HepG2 (cell line): ENCODE measurements around the gene CDKN1A. TPM values are rescaled to one million over a fixed set of nuclear protein-coding genes. Genes with fewer than 3 reads are reported as not detected.
A peak's percentile ranks its signal among the peaks of the same experiment; 100 is the strongest.

Experiments used
- ATAC-seq: fragments of 200-7000 bp; cut with Tn5 transposase; 3 replicates; pipeline ENCODE4 v1.9.1; 2020; ENCODE audit warnings: mild to moderate bottlenecking, moderate library complexity
- BruUV-seq: library from RNA; stranded (reverse); fragments of 400-500 nt; replicated peaks from 2 replicates; lab custom pipeline; 2021; lab: Mats Ljungman, UMichigan
- CTCF ChIA-PET: fragments of 300-600 bp; formaldehyde crosslinking; extraction: SDS; loops from one replicate; lab custom pipeline; 2021; ENCODE audit warnings: low total read pairs, inconsistent platforms, low intra/inter-chr PET ratio; lab: Yijun Ruan, JAX
- POLR2A ChIA-PET: fragments of 350-600 bp; sonication (Branson Sonifier 250); formaldehyde crosslinking; loops from one replicate; lab custom pipeline; 2020; ENCODE audit warnings: antibody characterized with exemption, inconsistent platforms; lab: Yijun Ruan, JAX
- DNase-seq: peaks from one replicate; pipeline ENCODE4 v3.0.0-alpha.2; 2015; ENCODE audit warnings: low spot score
- FAIRE-seq: peaks from 3 replicates; lab custom pipeline; 2011; peaks lifted over from hg19 to GRCh38; lab: Jason Lieb, UNC
- H2AFZ ChIP-seq: one replicate; pipeline ENCODE4 v1.6.1; 2011; ENCODE audit warnings: low read length, inconsistent platforms
- H3K27ac ChIP-seq: fragments of 300-600 bp; 3 replicates; pipeline ENCODE4 v1.8.0; 2011; ENCODE audit warnings: mixed run types, mild to moderate bottlenecking, mixed read lengths, low read length, inconsistent platforms; ENCODE audit not compliant: insufficient read depth; ENCODE audit errors: extremely low read length
- H3K27me3 ChIP-seq, 2 experiments: fragments of 200-600 bp in 1 of 2; 2 replicates in 1 of 2; 3 replicates in 1 of 2; pipeline versions ENCODE4 v1.6.0 to v1.8.0; 2011; ENCODE audit warnings: low read length in 2 of 2, mild to moderate bottlenecking in 2 of 2, moderate library complexity in 2 of 2, inconsistent platforms in 1 of 2; ENCODE audit not compliant: insufficient read depth in 2 of 2, control insufficient read depth in 1 of 2
- H3K36me3 ChIP-seq, 2 experiments: fragments of 200-600 bp in 1 of 2; replicated peaks in 1 of 2; 2 replicates in 1 of 2; 3 replicates in 1 of 2; pipeline versions ENCODE4 v1.5.1 to v1.8.0; 2011; ENCODE audit warnings: low read length in 2 of 2, inconsistent platforms in 1 of 2; ENCODE audit not compliant: insufficient read depth in 2 of 2, control insufficient read depth in 1 of 2
- H3K4me1 ChIP-seq: 2 replicates; pipeline ENCODE4 v1.5.1; 2012; ENCODE audit warnings: low read length, inconsistent platforms; ENCODE audit not compliant: insufficient read depth
- H3K4me2 ChIP-seq: 2 replicates; pipeline ENCODE4 v1.6.0; 2011; ENCODE audit warnings: low read depth, low read length, inconsistent platforms
- H3K4me3 ChIP-seq, 3 experiments: fragments of 200-600 bp in 1 of 3; sonication (generic), shearing (Covaris generic) in 1 of 3; replicated peaks in 1 of 3; 2 replicates each; pipeline ENCODE4 v1.5.1; 2011 to 2016; ENCODE audit warnings: low read length in 3 of 3, inconsistent platforms in 2 of 3, low read depth in 2 of 3, mild to moderate bottlenecking in 2 of 3, control low read depth in 1 of 3, mixed read lengths in 1 of 3; ENCODE audit not compliant: insufficient read depth in 1 of 3
- H3K79me2 ChIP-seq: one replicate; pipeline ENCODE4 v1.6.1; 2011; ENCODE audit warnings: low read length, inconsistent platforms; ENCODE audit not compliant: insufficient read depth
- H3K9ac ChIP-seq: 2 replicates; pipeline ENCODE4 v1.6.0; 2011; ENCODE audit warnings: mild to moderate bottlenecking, low read depth, low read length, inconsistent platforms; ENCODE audit not compliant: insufficient read depth
- H3K9me3 ChIP-seq: 2 replicates; pipeline ENCODE4 v1.5.1; 2012; ENCODE audit warnings: mild to moderate bottlenecking, low read length
- H4K20me1 ChIP-seq: 2 replicates; pipeline ENCODE4 v1.6.0; 2011; ENCODE audit warnings: inconsistent platforms, mild to moderate bottlenecking, low read length, moderate library complexity; ENCODE audit not compliant: insufficient read depth
- ARNT ChIP-seq: fragments of 450-650 bp; IDR thresholded peaks from 2 replicates; pipeline ENCODE4 v1.6.1; 2017
- ATAD3A ChIP-seq: sonication (generic); formaldehyde crosslinking; IDR thresholded peaks from 2 replicates; pipeline ENCODE4 v1.4.0; 2020; ENCODE audit warnings: missing genetic modification reagents
- PAF1 ChIP-seq: IDR thresholded peaks from 2 replicates; pipeline ENCODE4 v1.6.1; 2016; ENCODE audit warnings: missing genetic modification reagents, missing compliant biosample characterization
- PLRG1 ChIP-seq: fragments of 450-650 bp; conservative IDR thresholded peaks from 2 replicates; pipeline ENCODE4 v1.6.1; 2016
- RAD51 ChIP-seq: fragments of 450-650 bp; IDR thresholded peaks from 2 replicates; pipeline ENCODE4 v1.6.1; 2016; ENCODE audit warnings: borderline replicate concordance
- TCF12 ChIP-seq, 2 experiments: fragments of 450-650 bp in 1 of 2; sonication (generic) in 1 of 2; formaldehyde crosslinking in 1 of 2; IDR thresholded peaks; 2 replicates each; pipeline versions ENCODE4 v1.6.1 to v1.8.0; 2017 to 2022; ENCODE audit warnings: antibody characterized with exemption in 1 of 2, mild to moderate bottlenecking in 1 of 2, missing genetic modification reagents in 1 of 2, moderate library complexity in 1 of 2
- ZFP36 ChIP-seq: fragments of 150-350 bp; IDR thresholded peaks from 2 replicates; pipeline ENCODE4 v1.6.1; 2018; ENCODE audit warnings: borderline replicate concordance, low read length, low read depth; ENCODE audit not compliant: partially characterized antibody
- ZNF33A ChIP-seq: sonication (generic); formaldehyde crosslinking; IDR thresholded peaks from 2 replicates; pipeline ENCODE4 v1.5.1; 2020; ENCODE audit warnings: missing genetic modification reagents, mild to moderate bottlenecking, moderate library complexity, borderline replicate concordance
- ZNF713 ChIP-seq: sonication (generic); formaldehyde crosslinking; IDR thresholded peaks from 2 replicates; pipeline ENCODE4 v1.4.0; 2020; ENCODE audit warnings: mild to moderate bottlenecking, missing genetic modification reagents
- ZSCAN20 ChIP-seq: sonication (generic); formaldehyde crosslinking; IDR thresholded peaks from 2 replicates; pipeline ENCODE4 v1.4.0; 2020; ENCODE audit warnings: missing genetic modification reagents, mild to moderate bottlenecking, borderline replicate concordance
- ZSCAN31 ChIP-seq: sonication (generic); formaldehyde crosslinking; IDR thresholded peaks from 2 replicates; pipeline ENCODE4 v1.5.0; 2020; ENCODE audit warnings: low read depth, mild to moderate bottlenecking, missing genetic modification reagents
- WGBS: methylation state at CpG from one replicate; pipeline ENCODE4 v1.1.6; 2017; ENCODE audit warnings: low lambda C conversion rate; 5-methylcytosine and 5-hydroxymethylcytosine counted together
- in situ Hi-C: cut with HindIII; loops from 2 replicates; pipeline ENCODE4 v1.10.0; 2017; ENCODE audit warnings: low pct_unique_long_range_greater_than_20kb; ENCODE audit not compliant: extremely low pct_ligation_motif_present
- intact Hi-C: fragments of 100-400 bp; cut with micrococcal nuclease; formaldehyde crosslinking; loops from one replicate; pipeline ENCODE4 v1.10.0; 2022; ENCODE audit not compliant: unreplicated experiment
- polyA plus RNA-seq, 8 experiments: library from polyadenylated mRNA; depleted of rRNA in 3 of 8; stranded (reverse) in 7 of 8; unstranded in 1 of 8; fragments of >200 nt; fragmentation: Illumina TruSeq in 4 of 8; extraction: Trizol in 4 of 8; gene quantifications; 2 replicates each; pipeline versions ENCODE4 v1.2.1 to v1.2.3, GENCODE V29; 2011 to 2016; ENCODE audit warnings: low read depth in 4 of 8, missing spikeins in 1 of 8, mixed read lengths in 1 of 8; ENCODE audit not compliant: insufficient read depth in 1 of 8
- total RNA-seq, 5 experiments: library from RNA; depleted of rRNA; stranded (reverse); fragments of >200 nt; fragmentation: Illumina TruSeq; extraction: Trizol; gene quantifications; 2 replicates each; pipeline ENCODE4 v1.2.3, GENCODE V29; 2016; ENCODE audit warnings: low read depth in 1 of 5
- TF ChIP-seq, protein P1 (sequence below): sonication (generic); formaldehyde crosslinking; IDR thresholded peaks from 2 replicates; pipeline ENCODE4 v1.5.0; 2020; ENCODE audit warnings: missing genetic modification reagents
- TF ChIP-seq, protein P2 (sequence below): sonication (generic); formaldehyde crosslinking; IDR thresholded peaks from 2 replicates; pipeline ENCODE4 v1.8.0; 2022; ENCODE audit warnings: missing genetic modification reagents, low read depth, mild to moderate bottlenecking, borderline replicate concordance
- TF ChIP-seq, protein P3 (sequence below): sonication (generic); formaldehyde crosslinking; IDR thresholded peaks from 2 replicates; pipeline ENCODE4 v1.5.1; 2020; ENCODE audit warnings: mild to moderate bottlenecking, missing genetic modification reagents, moderate library complexity
- TF ChIP-seq, protein P4 (sequence below): IDR thresholded peaks from 2 replicates; pipeline ENCODE4 v1.6.1; 2016; ENCODE audit warnings: low read depth, missing genetic modification reagents, missing compliant biosample characterization

CDKN1A gene
- total and polyA plus RNA-seq, 2 of the 13 experiments (the other 11 are each of a cell fraction or from before 2014, with no cell fraction given), result 60.7 to 92.1 TPM

DNA sequence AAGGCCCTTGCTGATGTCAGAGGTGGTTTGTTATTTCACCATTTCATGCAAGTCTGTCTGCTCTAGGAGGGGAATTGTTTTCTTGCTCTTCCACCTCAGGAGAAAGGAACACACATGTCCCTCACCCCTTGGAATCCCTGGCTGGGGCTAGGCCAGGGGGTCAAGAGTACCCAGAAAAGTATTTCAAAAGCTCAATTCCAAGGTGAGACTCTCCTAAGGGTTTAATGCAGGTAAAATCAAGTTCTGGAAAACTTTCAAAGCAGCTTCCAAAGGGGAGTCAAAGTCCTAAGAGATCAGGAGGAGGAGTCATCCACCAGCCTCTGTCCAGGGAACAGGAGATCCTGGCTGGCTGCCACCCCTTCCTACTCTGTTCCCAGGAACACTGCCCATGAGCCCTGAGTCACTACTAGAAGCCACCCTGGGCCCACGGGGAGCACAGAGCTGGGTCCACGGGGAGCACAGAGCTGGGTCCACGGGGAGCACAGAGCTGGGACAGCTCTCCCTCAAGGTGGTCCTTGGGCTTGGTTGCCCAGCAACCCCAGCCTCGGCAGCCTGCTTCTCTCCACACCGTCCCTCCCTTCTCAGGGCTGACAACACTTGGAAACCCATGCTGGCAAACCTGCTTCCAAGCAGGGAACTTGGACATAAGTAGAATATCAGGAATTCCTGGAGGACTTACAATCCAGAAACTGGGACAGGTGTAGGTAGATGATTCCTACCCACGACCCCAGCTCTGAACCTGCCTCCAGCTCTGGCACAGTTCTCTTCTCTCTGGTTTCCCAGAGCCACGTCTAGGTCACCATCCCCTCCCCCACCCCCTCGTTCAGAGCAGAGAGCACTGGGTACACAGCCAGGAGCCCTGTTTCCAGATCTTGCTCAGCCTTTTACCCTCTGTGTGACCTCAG is 35.3 kb upstream of the CDKN1A start:
- Histone ChIP-seq H3K4me3 (peak overlapping the region; percentile 14 to 70 (median 39)), H3K9ac (peak overlapping the region; percentile 40; the same call in 1 of the 2 replicates), H3K4me1 (peaks cover 57% of the 10 kb centered on the region), H3K27me3 (0 out of 5 replicates have a peak, but pooled peaks cover 0 to 6% of the 10 kb centered on the region in 2 experiments), H3K4me2 (peak overlapping the region; percentile 93), H2AFZ (peak overlapping the region; percentile 55), H3K27ac (peak overlapping the region; percentile 61), H3K79me2 (no peaks in the 10 kb centered on the region), H4K20me1 (no peaks in the 10 kb centered on the region), H3K9me3 (no peaks in the 10 kb centered on the region), H3K36me3 (no peaks in the 10 kb centered on the region)
- DNase-seq (peak; percentile 88), FAIRE-seq (peak; percentile 100), ATAC-seq (peak; percentile 97)
- ChIA-PET CTCF (interaction anchor here (1.2 kb wide), 1 partner anchor 37 kb away, joined by 4 read pairs; no protein-coding TSS in a partner anchor), POLR2A (interaction anchor here (0.7 to 5.5 kb wide), 18 partner anchors 8 to 343 kb away, joined by 3 to 109 read pairs (median 4); partner anchors contain the start of genes CDKN1A and MTCH1)
- in situ Hi-C loops (no loop called here), intact Hi-C loops (loop anchor here (1.0 to 2.0 kb wide), 2 partner anchors 34 to 49 kb away; partner anchors contain the start of gene SRSF3)
- 2% methylated on average over 8 of the region's 8 CpGs for WGBS
- no TSS peak for BruUV-seq
- TF ChIP-seq ATAD3A (CRISPR knock-in tag), result no peak
- TF ChIP-seq, protein P1, sequence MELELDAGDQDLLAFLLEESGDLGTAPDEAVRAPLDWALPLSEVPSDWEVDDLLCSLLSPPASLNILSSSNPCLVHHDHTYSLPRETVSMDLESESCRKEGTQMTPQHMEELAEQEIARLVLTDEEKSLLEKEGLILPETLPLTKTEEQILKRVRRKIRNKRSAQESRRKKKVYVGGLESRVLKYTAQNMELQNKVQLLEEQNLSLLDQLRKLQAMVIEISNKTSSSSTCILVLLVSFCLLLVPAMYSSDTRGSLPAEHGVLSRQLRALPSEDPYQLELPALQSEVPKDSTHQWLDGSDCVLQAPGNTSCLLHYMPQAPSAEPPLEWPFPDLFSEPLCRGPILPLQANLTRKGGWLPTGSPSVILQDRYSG (CRISPR knock-in tag), result no peak
- no peak for TF ChIP-seq ZSCAN20 (CRISPR knock-in tag)
- TF ChIP-seq ZFP36, result no peak
- TF ChIP-seq, protein P2, sequence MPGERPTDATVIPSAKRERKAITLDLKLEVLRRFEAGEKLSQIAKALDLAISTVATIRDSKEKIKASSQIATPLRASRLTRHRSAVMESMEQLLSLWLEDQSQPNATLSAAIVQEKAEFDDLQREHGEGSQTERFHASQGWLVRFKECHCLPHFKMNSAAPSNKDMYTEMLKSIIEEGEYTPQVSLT (CRISPR knock-in tag), result no peak
- TF ChIP-seq ZSCAN31 (CRISPR knock-in tag), result no peak
- TF ChIP-seq, protein P3, sequence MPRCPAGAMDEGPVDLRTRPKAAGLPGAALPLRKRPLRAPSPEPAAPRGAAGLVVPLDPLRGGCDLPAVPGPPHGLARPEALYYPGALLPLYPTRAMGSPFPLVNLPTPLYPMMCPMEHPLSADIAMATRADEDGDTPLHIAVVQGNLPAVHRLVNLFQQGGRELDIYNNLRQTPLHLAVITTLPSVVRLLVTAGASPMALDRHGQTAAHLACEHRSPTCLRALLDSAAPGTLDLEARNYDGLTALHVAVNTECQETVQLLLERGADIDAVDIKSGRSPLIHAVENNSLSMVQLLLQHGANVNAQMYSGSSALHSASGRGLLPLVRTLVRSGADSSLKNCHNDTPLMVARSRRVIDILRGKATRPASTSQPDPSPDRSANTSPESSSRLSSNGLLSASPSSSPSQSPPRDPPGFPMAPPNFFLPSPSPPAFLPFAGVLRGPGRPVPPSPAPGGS (CRISPR knock-in tag), result no peak
- TF ChIP-seq ZNF33A (CRISPR knock-in tag), result no peak
- no peak for TF ChIP-seq TCF12 (IDR thresholded peaks at IDR 0.05)
- TF ChIP-seq TCF12 (CRISPR knock-in tag; IDR thresholded peaks at IDR 0.05), result no peak
- TF ChIP-seq RAD51, result no peak
- no peak for TF ChIP-seq PLRG1
- no peak for TF ChIP-seq ZNF713
- TF ChIP-seq PAF1 (CRISPR knock-in tag), result no peak
- no peak for TF ChIP-seq ARNT
- TF ChIP-seq, protein P4, sequence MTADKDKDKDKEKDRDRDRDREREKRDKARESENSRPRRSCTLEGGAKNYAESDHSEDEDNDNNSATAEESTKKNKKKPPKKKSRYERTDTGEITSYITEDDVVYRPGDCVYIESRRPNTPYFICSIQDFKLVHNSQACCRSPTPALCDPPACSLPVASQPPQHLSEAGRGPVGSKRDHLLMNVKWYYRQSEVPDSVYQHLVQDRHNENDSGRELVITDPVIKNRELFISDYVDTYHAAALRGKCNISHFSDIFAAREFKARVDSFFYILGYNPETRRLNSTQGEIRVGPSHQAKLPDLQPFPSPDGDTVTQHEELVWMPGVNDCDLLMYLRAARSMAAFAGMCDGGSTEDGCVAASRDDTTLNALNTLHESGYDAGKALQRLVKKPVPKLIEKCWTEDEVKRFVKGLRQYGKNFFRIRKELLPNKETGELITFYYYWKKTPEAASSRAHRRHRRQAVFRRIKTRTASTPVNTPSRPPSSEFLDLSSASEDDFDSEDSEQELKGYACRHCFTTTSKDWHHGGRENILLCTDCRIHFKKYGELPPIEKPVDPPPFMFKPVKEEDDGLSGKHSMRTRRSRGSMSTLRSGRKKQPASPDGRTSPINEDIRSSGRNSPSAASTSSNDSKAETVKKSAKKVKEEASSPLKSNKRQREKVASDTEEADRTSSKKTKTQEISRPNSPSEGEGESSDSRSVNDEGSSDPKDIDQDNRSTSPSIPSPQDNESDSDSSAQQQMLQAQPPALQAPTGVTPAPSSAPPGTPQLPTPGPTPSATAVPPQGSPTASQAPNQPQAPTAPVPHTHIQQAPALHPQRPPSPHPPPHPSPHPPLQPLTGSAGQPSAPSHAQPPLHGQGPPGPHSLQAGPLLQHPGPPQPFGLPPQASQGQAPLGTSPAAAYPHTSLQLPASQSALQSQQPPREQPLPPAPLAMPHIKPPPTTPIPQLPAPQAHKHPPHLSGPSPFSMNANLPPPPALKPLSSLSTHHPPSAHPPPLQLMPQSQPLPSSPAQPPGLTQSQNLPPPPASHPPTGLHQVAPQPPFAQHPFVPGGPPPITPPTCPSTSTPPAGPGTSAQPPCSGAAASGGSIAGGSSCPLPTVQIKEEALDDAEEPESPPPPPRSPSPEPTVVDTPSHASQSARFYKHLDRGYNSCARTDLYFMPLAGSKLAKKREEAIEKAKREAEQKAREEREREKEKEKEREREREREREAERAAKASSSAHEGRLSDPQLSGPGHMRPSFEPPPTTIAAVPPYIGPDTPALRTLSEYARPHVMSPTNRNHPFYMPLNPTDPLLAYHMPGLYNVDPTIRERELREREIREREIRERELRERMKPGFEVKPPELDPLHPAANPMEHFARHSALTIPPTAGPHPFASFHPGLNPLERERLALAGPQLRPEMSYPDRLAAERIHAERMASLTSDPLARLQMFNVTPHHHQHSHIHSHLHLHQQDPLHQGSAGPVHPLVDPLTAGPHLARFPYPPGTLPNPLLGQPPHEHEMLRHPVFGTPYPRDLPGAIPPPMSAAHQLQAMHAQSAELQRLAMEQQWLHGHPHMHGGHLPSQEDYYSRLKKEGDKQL (CRISPR knock-in tag), result no peak
